ENCODE results near the gene CCDC154.

CCDC154 gene

DNA sequence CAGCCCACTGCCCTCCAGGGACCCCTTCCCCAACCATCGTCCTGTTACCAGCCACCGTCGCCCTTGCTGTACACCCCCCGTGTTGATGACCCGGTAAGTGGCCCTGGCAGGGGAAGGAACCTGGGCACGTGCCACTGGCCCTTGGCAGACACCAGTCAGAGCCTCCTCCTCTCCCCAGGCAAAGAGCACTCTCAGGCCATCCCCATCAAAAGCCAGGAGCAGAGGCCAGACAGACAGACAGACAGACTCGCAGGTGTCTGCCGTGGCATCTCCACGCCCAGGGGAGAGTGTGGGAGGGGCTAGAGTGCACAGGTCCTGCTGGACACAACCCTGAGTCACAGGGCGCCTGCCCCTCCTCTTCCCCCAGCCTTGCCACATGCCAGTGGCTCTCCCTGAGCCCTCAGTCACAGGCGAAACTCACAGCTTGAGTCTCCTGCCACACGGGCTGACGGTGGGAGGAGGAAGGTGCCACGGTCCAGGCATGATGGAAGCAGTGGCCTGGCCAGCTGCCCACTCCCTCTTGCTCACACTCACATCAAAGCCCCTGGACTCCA is 22.7 kb upstream of the CCDC154 start:
- Histone ChIP-seq H3K27ac (ENCODE audit: extremely low read depth, low read depth, low read length) (no peak overlapping the region), H3K4me1 (ENCODE audit: control insufficient read depth, insufficient read depth, low read length) (no peaks in the 10 kb centered on the region), H3K36me3 (ENCODE audit: control insufficient read depth in 2 of 2, insufficient read depth in 1 of 2, low read length in 2 of 2) (peaks cover 0 to 10% of the 10 kb centered on the region in 2 experiments; a peak in 1 of 3 replicates), H3K9me3 (ENCODE audit: control insufficient read depth, insufficient read depth, low read depth, low read length) (no peaks in the 10 kb centered on the region), H3K4me3 (ENCODE audit: low read depth, low read length) (no peak overlapping the region)
- POLR2A ChIA-PET, result no interaction called here
- 0 out of 2 replicates have a peak, but pooled peaks have one; percentile 54 for TF ChIP-seq ZNF362 (tag by site-specific recombination; IDR thresholded peaks at IDR 0.05)
- TF ChIP-seq, protein P1, sequence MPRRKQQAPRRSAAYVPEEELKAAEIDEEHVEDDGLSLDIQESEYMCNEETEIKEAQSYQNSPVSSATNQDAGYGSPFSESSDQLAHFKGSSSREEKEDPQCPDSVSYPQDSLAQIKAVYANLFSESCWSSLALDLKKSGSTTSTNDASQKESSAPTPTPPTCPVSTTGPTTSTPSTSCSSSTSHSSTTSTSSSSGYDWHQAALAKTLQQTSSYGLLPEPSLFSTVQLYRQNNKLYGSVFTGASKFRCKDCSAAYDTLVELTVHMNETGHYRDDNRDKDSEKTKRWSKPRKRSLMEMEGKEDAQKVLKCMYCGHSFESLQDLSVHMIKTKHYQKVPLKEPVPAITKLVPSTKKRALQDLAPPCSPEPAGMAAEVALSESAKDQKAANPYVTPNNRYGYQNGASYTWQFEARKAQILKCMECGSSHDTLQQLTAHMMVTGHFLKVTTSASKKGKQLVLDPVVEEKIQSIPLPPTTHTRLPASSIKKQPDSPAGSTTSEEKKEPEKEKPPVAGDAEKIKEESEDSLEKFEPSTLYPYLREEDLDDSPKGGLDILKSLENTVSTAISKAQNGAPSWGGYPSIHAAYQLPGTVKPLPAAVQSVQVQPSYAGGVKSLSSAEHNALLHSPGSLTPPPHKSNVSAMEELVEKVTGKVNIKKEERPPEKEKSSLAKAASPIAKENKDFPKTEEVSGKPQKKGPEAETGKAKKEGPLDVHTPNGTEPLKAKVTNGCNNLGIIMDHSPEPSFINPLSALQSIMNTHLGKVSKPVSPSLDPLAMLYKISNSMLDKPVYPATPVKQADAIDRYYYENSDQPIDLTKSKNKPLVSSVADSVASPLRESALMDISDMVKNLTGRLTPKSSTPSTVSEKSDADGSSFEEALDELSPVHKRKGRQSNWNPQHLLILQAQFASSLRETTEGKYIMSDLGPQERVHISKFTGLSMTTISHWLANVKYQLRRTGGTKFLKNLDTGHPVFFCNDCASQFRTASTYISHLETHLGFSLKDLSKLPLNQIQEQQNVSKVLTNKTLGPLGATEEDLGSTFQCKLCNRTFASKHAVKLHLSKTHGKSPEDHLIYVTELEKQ (tag by site-specific recombination; IDR thresholded peaks at IDR 0.05; ENCODE audit: borderline replicate concordance), result no peak
- CTCF ChIA-PET, result no interaction called here

DNA sequence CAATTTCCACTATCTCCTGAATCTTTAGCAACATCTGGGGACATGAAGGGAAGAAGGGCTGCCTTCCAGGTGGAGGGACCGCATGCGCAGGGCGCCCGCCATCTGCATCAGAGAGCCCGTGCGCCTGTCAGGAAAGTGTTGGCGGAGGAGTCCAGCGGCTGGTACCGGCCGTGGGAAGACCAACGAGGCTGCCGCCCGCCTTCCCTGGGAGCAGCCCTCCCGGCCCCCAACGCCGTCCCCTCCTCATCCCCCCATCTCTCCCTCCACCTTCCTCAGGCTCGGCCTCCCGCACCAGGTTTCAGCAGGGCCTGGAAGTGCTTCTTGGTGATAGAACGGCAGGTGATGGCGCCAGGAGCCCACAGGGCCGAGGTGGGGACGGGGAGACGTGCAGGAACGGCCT is 21.7 kb upstream of the CCDC154 start:
- POLR2A ChIA-PET, result no interaction called here
- H3K27ac ChIP-seq (ENCODE audit: extremely low read depth, low read depth, low read length), result no peak overlapping the region

GRCh38 chr16:1465567-1465915 is 21.2 kb upstream of the CCDC154 start:
- Histone ChIP-seq H3K36me3 (ENCODE audit: control insufficient read depth in 2 of 2, insufficient read depth in 1 of 2, low read length in 2 of 2) (peaks cover 0 to 22% of the 10 kb centered on the region in 2 experiments; a peak in 1 of 3 replicates), H3K27ac (ENCODE audit: extremely low read depth, low read depth, low read length) (no peak overlapping the region), H3K4me3 (ENCODE audit: low read depth, low read length) (no peak overlapping the region), H3K4me1 (ENCODE audit: control insufficient read depth, insufficient read depth, low read length) (no peaks in the 10 kb centered on the region), H3K9me3 (ENCODE audit: control insufficient read depth, insufficient read depth, low read depth, low read length) (no peaks in the 10 kb centered on the region)
- ChIA-PET CTCF (interaction anchor here (0.7 kb wide), 1 partner anchor 24 kb away, joined by 3 read pairs; no protein-coding TSS in a partner anchor), POLR2A (no interaction called here)
- TF ChIP-seq ZNF792 (tag by site-specific recombination; IDR thresholded peaks at IDR 0.05) (no peak), ZNF174 (tag by site-specific recombination; IDR thresholded peaks at IDR 0.05) (no peak), ZNF747 (tag by site-specific recombination; IDR thresholded peaks at IDR 0.05) (no peak), MZF1 (tag by site-specific recombination; IDR thresholded peaks at IDR 0.05; ENCODE audit: borderline replicate concordance) (no peak), ZFHX2 (tag by site-specific recombination; conservative IDR thresholded peaks at IDR 0.05) (no peak), ZNF624 (tag by site-specific recombination; IDR thresholded peaks at IDR 0.05) (no peak), ZSCAN23 (tag by site-specific recombination; IDR thresholded peaks at IDR 0.05) (no peak), ZNF324 (tag by site-specific recombination; IDR thresholded peaks at IDR 0.05) (no peak), ZNF214 (tag by site-specific recombination; IDR thresholded peaks at IDR 0.05; ENCODE audit: borderline replicate concordance) (no peak), ZNF488 (tag by site-specific recombination; IDR thresholded peaks at IDR 0.05) (no peak), ZNF366 (tag by site-specific recombination; conservative IDR thresholded peaks at IDR 0.05) (no peak), ZNF302 (tag by site-specific recombination; IDR thresholded peaks at IDR 0.05; ENCODE audit: low read depth) (no peak)
- TF ChIP-seq, protein P2, sequence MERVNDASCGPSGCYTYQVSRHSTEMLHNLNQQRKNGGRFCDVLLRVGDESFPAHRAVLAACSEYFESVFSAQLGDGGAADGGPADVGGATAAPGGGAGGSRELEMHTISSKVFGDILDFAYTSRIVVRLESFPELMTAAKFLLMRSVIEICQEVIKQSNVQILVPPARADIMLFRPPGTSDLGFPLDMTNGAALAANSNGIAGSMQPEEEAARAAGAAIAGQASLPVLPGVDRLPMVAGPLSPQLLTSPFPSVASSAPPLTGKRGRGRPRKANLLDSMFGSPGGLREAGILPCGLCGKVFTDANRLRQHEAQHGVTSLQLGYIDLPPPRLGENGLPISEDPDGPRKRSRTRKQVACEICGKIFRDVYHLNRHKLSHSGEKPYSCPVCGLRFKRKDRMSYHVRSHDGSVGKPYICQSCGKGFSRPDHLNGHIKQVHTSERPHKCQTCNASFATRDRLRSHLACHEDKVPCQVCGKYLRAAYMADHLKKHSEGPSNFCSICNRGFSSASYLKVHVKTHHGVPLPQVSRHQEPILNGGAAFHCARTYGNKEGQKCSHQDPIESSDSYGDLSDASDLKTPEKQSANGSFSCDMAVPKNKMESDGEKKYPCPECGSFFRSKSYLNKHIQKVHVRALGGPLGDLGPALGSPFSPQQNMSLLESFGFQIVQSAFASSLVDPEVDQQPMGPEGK (tag by site-specific recombination; IDR thresholded peaks at IDR 0.05), result no peak

More for the DNA sequence above, 21.7 kb upstream of the CCDC154 start:
- peaks cover 0 to 17% of the 10 kb centered on the region in 2 experiments; a peak in 1 of 3 replicates for H3K36me3 ChIP-seq (ENCODE audit: control insufficient read depth in 2 of 2, insufficient read depth in 1 of 2, low read length in 2 of 2)
- CTCF ChIA-PET, result no interaction called here
- TF ChIP-seq ZNF571 (tag by site-specific recombination; IDR thresholded peaks at IDR 0.05), result no peak
- no peak for TF ChIP-seq GLIS2 (tag by site-specific recombination; IDR thresholded peaks at IDR 0.05)
- no peak for TF ChIP-seq ZNF600 (tag by site-specific recombination; IDR thresholded peaks at IDR 0.05)
- no peak for TF ChIP-seq PRDM4 (tag by site-specific recombination; IDR thresholded peaks at IDR 0.05)
- H3K9me3 ChIP-seq (ENCODE audit: control insufficient read depth, insufficient read depth, low read depth, low read length), result no peaks in the 10 kb centered on the region
- no peaks in the 10 kb centered on the region for H3K4me1 ChIP-seq (ENCODE audit: control insufficient read depth, insufficient read depth, low read length)
- no peak overlapping the region for H3K4me3 ChIP-seq (ENCODE audit: low read depth, low read length)

Data from HEK293 (cell line).